WI38 (cell line): Measurements from ENCODE around the gene SHROOM4.

Experiments used
- H3K4me3 ChIP-seq: 2 replicates; pipeline ENCODE4 v1.5.1; 2011; ENCODE audit warnings: low read depth, mild to moderate bottlenecking, control low read depth, low read length
- TF ChIP-seq, protein P1 (sequence below): IDR thresholded peaks from 2 replicates; pipeline ENCODE4 v1.5.1; 2012; ENCODE audit warnings: low read depth, mild to moderate bottlenecking, control low read depth, low read length

The SHROOM4 gene

DNA sequence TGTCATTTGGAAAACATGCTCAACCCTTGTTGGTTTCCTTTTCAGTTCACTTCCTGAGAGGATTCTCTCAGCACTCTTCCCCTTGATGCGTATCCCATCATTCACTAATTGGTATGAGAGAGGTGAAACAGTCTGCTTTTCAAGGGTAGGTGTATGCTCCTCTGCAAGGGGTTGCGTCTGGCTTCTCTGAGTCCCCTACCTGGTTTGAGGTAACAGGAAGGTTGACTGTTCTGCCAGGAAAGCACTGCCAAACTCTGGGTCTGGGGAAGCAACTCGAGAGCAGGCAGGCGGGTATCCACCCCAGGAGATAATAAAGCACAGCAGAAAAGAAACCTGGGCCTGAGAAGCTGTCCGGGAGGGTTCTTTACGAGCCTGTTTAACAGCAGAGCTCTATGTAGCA, 101.2 kb downstream of the SHROOM4 start:
- TF ChIP-seq, protein P1, sequence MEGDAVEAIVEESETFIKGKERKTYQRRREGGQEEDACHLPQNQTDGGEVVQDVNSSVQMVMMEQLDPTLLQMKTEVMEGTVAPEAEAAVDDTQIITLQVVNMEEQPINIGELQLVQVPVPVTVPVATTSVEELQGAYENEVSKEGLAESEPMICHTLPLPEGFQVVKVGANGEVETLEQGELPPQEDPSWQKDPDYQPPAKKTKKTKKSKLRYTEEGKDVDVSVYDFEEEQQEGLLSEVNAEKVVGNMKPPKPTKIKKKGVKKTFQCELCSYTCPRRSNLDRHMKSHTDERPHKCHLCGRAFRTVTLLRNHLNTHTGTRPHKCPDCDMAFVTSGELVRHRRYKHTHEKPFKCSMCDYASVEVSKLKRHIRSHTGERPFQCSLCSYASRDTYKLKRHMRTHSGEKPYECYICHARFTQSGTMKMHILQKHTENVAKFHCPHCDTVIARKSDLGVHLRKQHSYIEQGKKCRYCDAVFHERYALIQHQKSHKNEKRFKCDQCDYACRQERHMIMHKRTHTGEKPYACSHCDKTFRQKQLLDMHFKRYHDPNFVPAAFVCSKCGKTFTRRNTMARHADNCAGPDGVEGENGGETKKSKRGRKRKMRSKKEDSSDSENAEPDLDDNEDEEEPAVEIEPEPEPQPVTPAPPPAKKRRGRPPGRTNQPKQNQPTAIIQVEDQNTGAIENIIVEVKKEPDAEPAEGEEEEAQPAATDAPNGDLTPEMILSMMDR, result no peak

DNA sequence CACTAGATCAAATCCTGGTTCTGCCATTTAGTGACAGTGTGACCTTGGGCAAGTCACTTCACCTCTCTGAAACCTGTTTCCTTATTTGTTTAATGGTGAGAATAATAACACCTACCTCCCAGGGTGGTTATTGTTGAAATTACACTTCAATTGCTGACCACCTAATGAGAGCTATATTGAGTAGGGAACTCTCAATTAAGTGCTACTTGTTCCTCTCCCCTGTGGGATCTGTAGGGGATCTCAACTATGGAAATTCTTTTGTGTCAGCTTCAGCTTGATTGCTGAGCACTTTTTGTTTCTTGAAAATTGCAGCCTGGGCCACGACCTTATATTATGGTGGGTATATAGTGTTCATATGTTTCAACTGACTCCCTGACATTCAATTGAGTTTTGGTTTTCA, 102.1 kb downstream of the SHROOM4 start:
- no peak overlapping the region for H3K4me3 ChIP-seq
- TF ChIP-seq, protein P1, result no peak

More for the DNA sequence above, 101.2 kb downstream of the SHROOM4 start:
- no peak overlapping the region for H3K4me3 ChIP-seq

DNA sequence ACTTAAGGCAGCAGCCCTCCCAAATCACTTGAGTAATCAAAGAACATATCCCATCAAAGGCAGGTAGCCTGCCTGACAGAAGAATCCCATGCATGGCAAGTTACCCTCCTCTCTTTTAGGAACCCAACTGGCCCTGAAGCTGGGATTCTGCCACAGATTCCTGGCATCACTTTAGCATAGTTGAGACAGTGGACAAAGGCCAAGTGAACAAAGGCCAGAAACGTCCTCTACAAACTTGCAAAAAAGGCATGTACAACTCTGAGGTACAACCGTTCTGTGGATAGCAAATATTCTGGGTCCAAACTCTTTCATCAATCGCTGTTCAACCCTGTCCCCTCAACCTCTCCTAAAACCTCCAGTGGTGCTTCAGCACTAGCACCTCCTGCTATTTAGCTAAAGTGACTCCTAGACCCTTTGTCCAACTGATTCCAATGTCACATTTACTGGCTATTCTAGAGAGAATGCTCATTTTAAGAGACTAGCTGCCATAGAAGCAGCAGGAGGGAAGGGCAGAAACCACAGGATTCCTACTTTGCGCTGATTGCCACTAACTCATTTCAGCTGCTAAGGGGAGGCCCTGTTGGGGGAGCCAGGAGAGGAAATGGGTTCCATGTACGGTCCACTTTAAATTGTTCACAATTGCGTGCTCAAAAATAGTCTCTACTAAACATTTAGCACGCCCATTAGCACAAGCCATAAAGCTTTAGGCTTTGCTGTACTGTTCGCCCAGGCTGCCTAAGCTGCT, 105.9 kb downstream of the SHROOM4 start:
- TF ChIP-seq, protein P1, result no peak
- H3K4me3 ChIP-seq, result no peak overlapping the region

- no peak overlapping the region for H3K4me3 ChIP-seq
- TF ChIP-seq, protein P1, result no peak
These were observed 106.6 kb downstream of the SHROOM4 start for GRCh38 chrX:50707405-50707804.

- TF ChIP-seq, protein P1, result no peak
- H3K4me3 ChIP-seq, result no peak overlapping the region
These were observed 109.0 kb downstream of the SHROOM4 start for GRCh38 chrX:50705042-50705441.

DNA sequence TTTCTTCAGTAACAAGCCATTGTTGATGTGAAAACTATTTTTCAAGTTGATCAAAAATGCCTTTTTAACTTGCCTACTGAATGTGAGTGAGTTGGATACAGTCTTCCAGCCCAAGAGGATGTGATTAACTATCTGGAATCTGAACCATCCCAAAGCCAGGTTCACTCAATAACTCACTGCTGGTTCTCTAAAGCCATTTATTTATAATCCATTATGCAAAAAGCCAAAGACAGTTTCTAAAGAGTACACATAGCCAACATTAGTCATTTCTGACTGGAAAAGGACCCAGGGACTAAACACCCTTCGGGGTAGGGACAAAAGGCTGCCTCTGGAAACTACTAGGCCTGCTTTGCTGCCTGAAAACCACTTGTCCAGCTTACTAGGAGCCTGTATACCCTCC, 109.6 kb downstream of the SHROOM4 start:
- TF ChIP-seq, protein P1, result no peak

GRCh38 chrX:50700921-50701320, 113.1 kb downstream of the SHROOM4 start:
- H3K4me3 ChIP-seq, result no peak overlapping the region
- TF ChIP-seq, protein P1, result no peak

More for the DNA sequence above, 109.6 kb downstream of the SHROOM4 start:
- H3K4me3 ChIP-seq, result no peak overlapping the region
